ENCODE results near the gene CHPT1. TPM values are rescaled to one million over a fixed set of nuclear protein-coding genes. Genes with fewer than 3 reads are reported as not detected.

CHPT1 gene
- polyA plus RNA-seq, 1 donor from 2014 or later: 20.5 TPM

- Histone ChIP-seq H3K36me3 (ENCODE audit: insufficient read depth, low read length) (no peaks in the 10 kb centered on the region), H3K4me3 (ENCODE audit: low read length) (no peak overlapping the region), H2AFZ (ENCODE audit: low read depth, low read length) (no peak overlapping the region), H3K9ac (ENCODE audit: low read length) (no peak overlapping the region), H3K79me2 (replicated peaks; ENCODE audit: insufficient read depth, low read length) (no peaks in the 10 kb centered on the region), H3K27me3 (ENCODE audit: insufficient read depth, low read depth, low read length) (no peaks in the 10 kb centered on the region), H3K9me3 (ENCODE audit: low read length) (no peaks in the 10 kb centered on the region), H4K20me1 (ENCODE audit: insufficient read depth) (no peaks in the 10 kb centered on the region), H3K9me2 (ENCODE audit: insufficient read depth, low read length) (no peaks in the 10 kb centered on the region), H3F3A (ENCODE audit: insufficient read depth, low read length, poor library complexity, severe bottlenecking) (no peaks in the 10 kb centered on the region), H3K4me2 (ENCODE audit: low read length) (no peak overlapping the region), H3K27ac (ENCODE audit: low read length) (no peak overlapping the region)
- TF ChIP-seq EZH2 (IDR thresholded peaks at IDR 0.05; ENCODE audit: borderline replicate concordance, insufficient read depth, low read length, poor library complexity, severe bottlenecking) (no peak), EP300 (conservative IDR thresholded peaks at IDR 0.05; ENCODE audit: poor library complexity, severe bottlenecking) (no peak), POLR2AphosphoS5 (IDR thresholded peaks at IDR 0.05) (no peak), RAD21 (conservative IDR thresholded peaks at IDR 0.05) (no peak), CTCF (IDR thresholded peaks at IDR 0.05; ENCODE audit: poor library complexity, severe bottlenecking) (no peak), REST (IDR thresholded peaks at IDR 0.05; ENCODE audit: borderline replicate concordance) (no peak), SMC3 (conservative IDR thresholded peaks at IDR 0.05; ENCODE audit: poor library complexity) (no peak), MXI1 (conservative IDR thresholded peaks at IDR 0.05; ENCODE audit: poor library complexity, severe bottlenecking) (no peak), TAF1 (IDR thresholded peaks at IDR 0.05; ENCODE audit: low read depth) (no peak)
Observed at GRCh38 chr12:101714877-101715444, 17.5 kb downstream of the CHPT1 start.

- no peaks in the 10 kb centered on the region for H3K79me2 ChIP-seq (replicated peaks; ENCODE audit: insufficient read depth, low read length)
- H3K27ac ChIP-seq (ENCODE audit: low read length): no peak overlapping the region
- no peaks in the 10 kb centered on the region for H3K9me2 ChIP-seq (ENCODE audit: insufficient read depth, low read length)
- no peak overlapping the region for H3K9ac ChIP-seq (ENCODE audit: low read length)
- no peaks in the 10 kb centered on the region for H3F3A ChIP-seq (ENCODE audit: insufficient read depth, low read length, poor library complexity, severe bottlenecking)
- H2AFZ ChIP-seq (ENCODE audit: low read depth, low read length): no peak overlapping the region
- no peaks in the 10 kb centered on the region for H3K9me3 ChIP-seq (ENCODE audit: low read length)
- no peaks in the 10 kb centered on the region for H3K27me3 ChIP-seq (ENCODE audit: insufficient read depth, low read depth, low read length)
- no peak overlapping the region for H3K4me2 ChIP-seq (ENCODE audit: low read length)
- H4K20me1 ChIP-seq (ENCODE audit: insufficient read depth): no peaks in the 10 kb centered on the region
- TF ChIP-seq MXI1 (conservative IDR thresholded peaks at IDR 0.05; ENCODE audit: poor library complexity, severe bottlenecking): no peak
- no peak for TF ChIP-seq TAF1 (IDR thresholded peaks at IDR 0.05; ENCODE audit: low read depth)
- no peak for TF ChIP-seq EP300 (conservative IDR thresholded peaks at IDR 0.05; ENCODE audit: poor library complexity, severe bottlenecking)
- no peak for TF ChIP-seq CTCF (IDR thresholded peaks at IDR 0.05; ENCODE audit: poor library complexity, severe bottlenecking)
- TF ChIP-seq REST (IDR thresholded peaks at IDR 0.05; ENCODE audit: borderline replicate concordance): no peak
- no peak for TF ChIP-seq RAD21 (conservative IDR thresholded peaks at IDR 0.05)
- TF ChIP-seq EZH2 (IDR thresholded peaks at IDR 0.05; ENCODE audit: borderline replicate concordance, insufficient read depth, low read length, poor library complexity, severe bottlenecking): no peak
- no peak for TF ChIP-seq POLR2AphosphoS5 (IDR thresholded peaks at IDR 0.05)
- TF ChIP-seq SMC3 (conservative IDR thresholded peaks at IDR 0.05; ENCODE audit: poor library complexity): no peak
- no peaks in the 10 kb centered on the region for H3K36me3 ChIP-seq (ENCODE audit: insufficient read depth, low read length)
- H3K4me3 ChIP-seq (ENCODE audit: low read length): no peak overlapping the region
Observed at GRCh38 chr12:101719566-101719965, 22.1 kb downstream of the CHPT1 start.
